ENCODE measurements around the gene FADS3. TPM values are rescaled to one million over a fixed set of nuclear protein-coding genes. Genes with fewer than 3 reads are reported as not detected.

FADS3 gene, protein sequence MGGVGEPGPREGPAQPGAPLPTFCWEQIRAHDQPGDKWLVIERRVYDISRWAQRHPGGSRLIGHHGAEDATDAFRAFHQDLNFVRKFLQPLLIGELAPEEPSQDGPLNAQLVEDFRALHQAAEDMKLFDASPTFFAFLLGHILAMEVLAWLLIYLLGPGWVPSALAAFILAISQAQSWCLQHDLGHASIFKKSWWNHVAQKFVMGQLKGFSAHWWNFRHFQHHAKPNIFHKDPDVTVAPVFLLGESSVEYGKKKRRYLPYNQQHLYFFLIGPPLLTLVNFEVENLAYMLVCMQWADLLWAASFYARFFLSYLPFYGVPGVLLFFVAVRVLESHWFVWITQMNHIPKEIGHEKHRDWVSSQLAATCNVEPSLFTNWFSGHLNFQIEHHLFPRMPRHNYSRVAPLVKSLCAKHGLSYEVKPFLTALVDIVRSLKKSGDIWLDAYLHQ
- 123 and 147 TPM in 2 replicates for total RNA-seq

DNA sequence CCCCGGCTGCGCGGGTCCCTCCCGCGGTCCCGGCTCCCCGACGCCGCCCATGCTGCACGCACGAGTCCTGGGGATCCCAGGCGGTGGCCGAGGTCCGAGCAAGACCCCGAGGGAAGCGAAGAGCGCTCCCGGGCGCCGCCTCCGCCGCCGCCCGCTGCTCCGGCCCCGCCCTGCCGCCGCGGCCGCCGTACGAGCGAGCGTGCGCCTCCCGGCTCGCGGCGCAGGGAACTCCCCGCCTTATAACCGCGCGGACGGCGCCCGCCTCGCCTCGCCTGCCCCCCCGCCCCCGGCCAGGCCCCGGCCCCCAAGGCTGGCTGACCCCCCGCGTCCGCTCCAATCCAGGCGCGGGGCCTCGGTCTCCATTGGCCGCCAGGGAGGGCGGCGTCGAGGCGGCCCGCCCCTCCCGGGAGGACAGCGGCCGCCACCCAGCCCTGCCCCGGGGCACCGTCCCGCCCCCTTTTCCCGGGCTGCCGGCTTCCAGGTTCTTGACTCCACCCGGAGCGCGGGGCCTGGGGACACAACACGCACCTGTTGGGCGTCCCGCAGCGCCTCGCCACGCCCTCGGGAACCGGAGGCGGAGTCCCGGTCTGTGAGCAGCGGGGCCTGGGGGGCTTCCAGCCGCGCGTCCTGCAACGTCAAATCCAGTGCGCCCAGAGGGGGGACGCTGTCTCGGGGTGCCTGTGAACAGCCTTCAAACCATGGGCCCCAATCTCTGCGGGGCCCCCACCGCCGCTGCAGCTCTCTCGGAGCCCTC is at the start of gene FADS3:
FADS3 (minus strand) TSS at position 215 of the 754 bp plus-strand sequence; CDS start at position 51, 164 bp downstream.

DNA sequence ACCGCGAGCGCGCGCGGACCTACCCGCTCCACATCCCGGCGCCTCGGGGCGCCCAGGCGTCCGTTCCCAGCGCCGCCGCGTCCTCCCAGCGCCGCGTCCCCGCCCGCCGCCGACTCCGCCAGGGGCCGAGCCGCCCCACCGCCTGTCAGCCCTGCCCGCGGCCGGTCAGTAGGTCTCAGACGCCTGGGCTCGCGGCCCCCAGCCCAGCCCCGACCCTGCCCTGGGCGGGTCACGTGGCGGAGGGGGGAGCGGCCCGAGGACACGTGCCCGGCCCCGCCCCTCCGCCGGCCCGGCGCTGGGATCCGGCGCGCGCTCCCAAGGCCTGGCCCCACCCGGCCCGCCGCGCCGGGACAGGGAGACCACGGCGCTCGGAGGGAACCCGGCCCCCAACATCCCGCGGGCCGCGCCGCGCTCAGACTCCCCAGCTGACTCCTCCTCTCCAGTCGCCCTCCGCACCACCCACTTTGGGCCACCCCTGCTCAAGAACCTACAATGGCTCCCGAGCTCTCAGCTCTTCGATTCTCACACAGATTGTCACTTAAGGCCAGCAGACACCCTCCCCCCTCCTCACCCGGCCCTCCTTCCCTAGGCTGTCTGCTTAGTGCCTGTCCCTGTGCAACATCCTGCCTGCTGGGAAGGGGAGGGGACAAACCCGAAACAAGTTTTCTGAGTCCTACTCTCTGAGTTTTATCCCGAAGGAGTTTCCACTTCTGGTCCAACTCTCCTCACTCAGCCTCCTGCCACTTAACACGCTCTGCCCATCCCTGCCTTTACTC is 26.2 kb upstream of the FADS3 start, which contains the start of gene RAB3IL1:
RAB3IL1 (minus strand) TSS at position 233 of the 776 bp plus-strand sequence; CDS start at position 34, 199 bp downstream.

DNA sequence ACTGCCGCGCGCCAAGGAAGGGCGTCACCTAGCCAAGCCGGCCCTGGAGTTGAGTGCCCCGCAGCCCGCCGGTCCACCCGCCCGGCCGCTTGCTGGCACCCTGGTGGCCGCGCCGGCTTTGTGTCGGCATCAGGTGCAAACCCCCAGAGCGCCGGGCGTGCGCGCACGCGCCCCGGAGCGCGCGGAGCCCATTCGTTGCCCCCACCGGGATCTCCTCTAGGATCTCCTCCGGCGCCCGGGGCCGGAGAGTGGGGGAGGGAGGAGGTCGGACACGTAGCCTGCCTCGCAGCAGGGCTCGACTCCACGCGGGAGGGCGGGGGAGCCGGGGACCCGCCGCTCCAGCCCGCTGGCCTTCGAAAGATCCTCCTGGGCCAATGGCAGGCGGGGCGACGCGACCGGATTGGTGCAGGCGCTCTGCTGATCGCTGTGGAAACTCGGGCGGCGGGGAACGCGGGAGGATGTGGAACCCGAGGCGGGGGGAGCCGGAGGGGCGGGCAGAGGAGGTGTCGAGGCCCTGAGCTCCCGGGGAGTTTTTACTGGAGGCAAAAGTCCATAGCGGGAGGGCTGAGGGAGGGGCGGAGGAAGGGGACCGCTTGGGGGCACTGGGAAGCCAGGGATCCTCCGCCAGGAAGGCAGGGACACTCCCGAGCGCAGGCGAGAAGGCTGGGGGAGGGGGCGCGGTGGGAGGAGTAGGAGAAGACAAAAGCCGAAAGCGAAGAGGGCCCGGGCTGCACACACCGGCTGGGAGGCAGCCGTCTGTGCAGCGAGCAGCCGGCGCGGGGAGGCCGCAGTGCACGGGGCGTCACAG is 63.6 kb downstream of the FADS3 start, which contains the start of gene FADS2:
FADS2 (plus strand) TSS at position 730 of the 808 bp plus-strand sequence. CDS start 91 bp downstream, outside the sequence.

Other genes with a start within 250 kb of the FADS3 start
- 0.46 and 0.65 TPM in 2 replicates for gene DAGLA, start 211.2 kb downstream of the FADS3 start, total RNA-seq
- 0.91 and 0.97 TPM in 2 replicates for gene MYRF, start 138.9 kb downstream of the FADS3 start, total RNA-seq
- 51.5 and 71.1 TPM in 2 replicates for gene TMEM258, start 98.9 kb downstream of the FADS3 start, total RNA-seq
- 45.8 and 52.6 TPM in 2 replicates for gene FEN1, start 98.6 kb downstream of the FADS3 start, total RNA-seq
- 69.8 and 75.5 TPM in 2 replicates for gene FADS1, start 74.5 kb downstream of the FADS3 start, total RNA-seq
- 173 and 214 TPM in 2 replicates for gene FADS2, start 63.2 kb downstream of the FADS3 start, total RNA-seq
- 0.32 and 1.1 TPM in 2 replicates for gene RAB3IL1, start 26.0 kb upstream of the FADS3 start, total RNA-seq
- under 0.01 TPM in 1 of 2 replicates, not detected in the other for gene BEST1, start 58.8 kb upstream of the FADS3 start, total RNA-seq
- gene FTH1, start 76.1 kb upstream of the FADS3 start, total RNA-seq = 339 and 510 TPM in 2 replicates
- gene INCENP, start 232.5 kb upstream of the FADS3 start, total RNA-seq = 21.8 and 31.2 TPM in 2 replicates